ENCODE results near the gene TFF1.

DNA sequence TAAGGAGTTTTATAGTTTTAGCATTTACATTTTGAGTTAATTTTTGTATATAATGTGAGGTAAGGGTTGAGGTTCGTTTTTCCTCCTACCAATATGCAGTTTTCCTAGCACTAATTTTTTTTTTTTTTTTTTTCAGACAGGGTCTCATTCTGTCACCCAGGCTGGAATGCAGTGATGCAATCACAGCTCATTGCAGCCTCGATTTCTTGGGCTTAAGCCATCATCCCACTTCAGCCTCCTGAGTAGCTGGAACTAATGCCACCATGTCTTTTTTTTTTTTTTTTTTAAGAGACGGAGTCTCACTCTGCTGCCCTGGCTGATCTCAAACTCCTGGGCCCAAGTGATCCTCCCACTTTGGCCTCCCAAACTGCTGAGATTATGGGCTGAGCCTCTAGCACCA lies 34.8 kb upstream of the TFF1 start:
- TF ChIP-seq POLR2A (IDR thresholded peaks at IDR 0.05) (no peak), POLR2AphosphoS5 (IDR thresholded peaks at IDR 0.05) (no peak)
- TF ChIP-seq, protein P1, sequence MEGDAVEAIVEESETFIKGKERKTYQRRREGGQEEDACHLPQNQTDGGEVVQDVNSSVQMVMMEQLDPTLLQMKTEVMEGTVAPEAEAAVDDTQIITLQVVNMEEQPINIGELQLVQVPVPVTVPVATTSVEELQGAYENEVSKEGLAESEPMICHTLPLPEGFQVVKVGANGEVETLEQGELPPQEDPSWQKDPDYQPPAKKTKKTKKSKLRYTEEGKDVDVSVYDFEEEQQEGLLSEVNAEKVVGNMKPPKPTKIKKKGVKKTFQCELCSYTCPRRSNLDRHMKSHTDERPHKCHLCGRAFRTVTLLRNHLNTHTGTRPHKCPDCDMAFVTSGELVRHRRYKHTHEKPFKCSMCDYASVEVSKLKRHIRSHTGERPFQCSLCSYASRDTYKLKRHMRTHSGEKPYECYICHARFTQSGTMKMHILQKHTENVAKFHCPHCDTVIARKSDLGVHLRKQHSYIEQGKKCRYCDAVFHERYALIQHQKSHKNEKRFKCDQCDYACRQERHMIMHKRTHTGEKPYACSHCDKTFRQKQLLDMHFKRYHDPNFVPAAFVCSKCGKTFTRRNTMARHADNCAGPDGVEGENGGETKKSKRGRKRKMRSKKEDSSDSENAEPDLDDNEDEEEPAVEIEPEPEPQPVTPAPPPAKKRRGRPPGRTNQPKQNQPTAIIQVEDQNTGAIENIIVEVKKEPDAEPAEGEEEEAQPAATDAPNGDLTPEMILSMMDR (IDR thresholded peaks at IDR 0.05) = no peak
